A549 (cell line): Measurements from ENCODE around the gene LIPE. TPM values are rescaled to one million over a fixed set of nuclear protein-coding genes. Genes with fewer than 3 reads are reported as not detected.

Experiments
- ATAC-seq, 2 experiments: fragments of 200-7000 bp in 1 of 2; fragments of >200 bp in 1 of 2; cut with Nextera tagmentation in 1 of 2; cut with Tn5 transposase in 1 of 2; 3 replicates each; pipeline versions ENCODE4 v1.8.0 to v1.9.1; 2018 to 2020; ENCODE audit warnings: mild to moderate bottlenecking in 1 of 2, moderate library complexity in 1 of 2
- CTCF ChIA-PET: fragments of 300-600 bp; sonication (Branson Sonifier 250); formaldehyde crosslinking; extraction: SDS; loops from one replicate; lab custom pipeline; 2021; ENCODE audit warnings: antibody characterized with exemption, inconsistent platforms; lab: Yijun Ruan, JAX
- POLR2A ChIA-PET: fragments of 350-600 bp; formaldehyde crosslinking; extraction: SDS; loops from one replicate; lab custom pipeline; 2021; ENCODE audit warnings: antibody characterized with exemption, inconsistent platforms; lab: Yijun Ruan, JAX
- DNase-seq, 2 experiments: peaks; one replicate each; pipeline versions ENCODE4 v3.0.0 to v3.0.0-alpha.2; 2011 to 2016; ENCODE audit warnings: low read depth in 1 of 2, low spot score in 1 of 2
- FAIRE-seq: peaks from 2 replicates; lab custom pipeline; 2011; peaks lifted over from hg19 to GRCh38; lab: Jason Lieb, UNC
- H3K27ac ChIP-seq, 2 experiments: fragments of >200 bp; sonication (Bioruptor Twin); formaldehyde crosslinking; 3 replicates each; pipeline ENCODE4 v1.5.1; 2016 to 2017
- H3K4me1 ChIP-seq: fragments of >200 bp; sonication (Bioruptor Twin); formaldehyde crosslinking; 3 replicates; pipeline ENCODE4 v1.6.1; 2016
- H3K4me2 ChIP-seq: fragments of >200 bp; sonication (Bioruptor Twin); formaldehyde crosslinking; 3 replicates; pipeline ENCODE4 v1.6.1; 2016
- H3K4me3 ChIP-seq: fragments of >200 bp; sonication (Bioruptor Twin); formaldehyde crosslinking; 3 replicates; pipeline ENCODE4 v1.5.1; 2016
- H3K9me3 ChIP-seq: fragments of >200 bp; sonication (Bioruptor Twin); formaldehyde crosslinking; 3 replicates; pipeline ENCODE4 v1.6.1; 2016
- CEBPB ChIP-seq, 2 experiments: fragments of >200 bp in 1 of 2; sonication (Bioruptor Twin) in 1 of 2; formaldehyde crosslinking in 1 of 2; IDR thresholded peaks; 2 replicates each; pipeline ENCODE4 v1.6.1; 2012 to 2016
- E2F6 ChIP-seq: IDR thresholded peaks from 2 replicates; pipeline ENCODE4 v1.6.1; 2012; ENCODE audit warnings: low read depth, borderline replicate concordance
- EHF ChIP-seq: fragments of 250-450 bp; sonication (Bioruptor Pico); IDR thresholded peaks from 2 replicates; pipeline ENCODE4 v1.5.0; 2020; ENCODE audit warnings: mild to moderate bottlenecking
- JUN ChIP-seq, 2 experiments: fragments of >200 bp; sonication (Bioruptor Twin); formaldehyde crosslinking; IDR thresholded peaks; 2 replicates in 1 of 2; 3 replicates in 1 of 2; pipeline ENCODE4 v1.6.1; 2016 to 2017
- JUNB ChIP-seq: fragments of >200 bp; sonication (Bioruptor Twin); formaldehyde crosslinking; IDR thresholded peaks from 2 replicates; pipeline ENCODE4 v1.6.1; 2016
- MAZ ChIP-seq: fragments of 150-350 bp; IDR thresholded peaks from 2 replicates; pipeline ENCODE4 v1.6.1; 2014; ENCODE audit warnings: antibody characterized with exemption, low read depth, low read length, borderline replicate concordance
- MYC ChIP-seq: IDR thresholded peaks from 2 replicates; pipeline ENCODE4 v1.6.1; 2012; ENCODE audit warnings: mild to moderate bottlenecking, inconsistent platforms, low read length, improper control_type of control experiment, borderline replicate concordance
- PHF8 ChIP-seq: fragments of 200-600 bp; sonication (generic); IDR thresholded peaks from 2 replicates; pipeline ENCODE4 v1.6.1; 2016; ENCODE audit warnings: low read depth, mild to moderate bottlenecking, antibody characterized with exemption, moderate library complexity, borderline replicate concordance
- POLR2AphosphoS2 ChIP-seq: conservative IDR thresholded peaks from 2 replicates; pipeline ENCODE4 v1.6.1; 2012; ENCODE audit warnings: low read length, improper control_type of control experiment, inconsistent platforms
- REST ChIP-seq: fragments of 200-600 bp; sonication (generic); IDR thresholded peaks from 2 replicates; pipeline ENCODE4 v1.6.1; 2016; ENCODE audit warnings: antibody characterized with exemption, mild to moderate bottlenecking, moderate library complexity
- WGBS: methylation state at CpG from one replicate; pipeline ENCODE4 v1.1.6; 2017; ENCODE audit errors: missing lambda C conversion rate; 5-methylcytosine and 5-hydroxymethylcytosine counted together
- polyA plus RNA-seq, 4 experiments: library from polyadenylated mRNA; depleted of rRNA in 3 of 4; stranded (reverse); fragments of >200 nt; fragmentation: RNase III in 1 of 4; extraction: RNeasy Plus Mini Kit Qiagen cat#74134 plus additional on column Dnase treatment in 1 of 4; gene quantifications; 2 replicates in 3 of 4; 3 replicates in 1 of 4; pipeline ENCODE4 v1.2.3, GENCODE V29; 2011 to 2017
- TF ChIP-seq, protein P1 (sequence below): fragments of 250-450 bp; sonication (Bioruptor Pico); IDR thresholded peaks from 2 replicates; pipeline ENCODE4 v1.5.0; 2021; ENCODE audit warnings: mild to moderate bottlenecking, moderate library complexity, borderline replicate concordance
- TF ChIP-seq, protein P2 (sequence below): fragments of >200 bp; sonication (Bioruptor Twin); formaldehyde crosslinking; IDR thresholded peaks from 3 replicates; pipeline ENCODE4 v1.6.1; 2016

Gene LIPE
- polyA plus RNA-seq, 2 of the 4 experiments (the other 2 are of a cell fraction): 1.6 to 3.2 TPM

DNA sequence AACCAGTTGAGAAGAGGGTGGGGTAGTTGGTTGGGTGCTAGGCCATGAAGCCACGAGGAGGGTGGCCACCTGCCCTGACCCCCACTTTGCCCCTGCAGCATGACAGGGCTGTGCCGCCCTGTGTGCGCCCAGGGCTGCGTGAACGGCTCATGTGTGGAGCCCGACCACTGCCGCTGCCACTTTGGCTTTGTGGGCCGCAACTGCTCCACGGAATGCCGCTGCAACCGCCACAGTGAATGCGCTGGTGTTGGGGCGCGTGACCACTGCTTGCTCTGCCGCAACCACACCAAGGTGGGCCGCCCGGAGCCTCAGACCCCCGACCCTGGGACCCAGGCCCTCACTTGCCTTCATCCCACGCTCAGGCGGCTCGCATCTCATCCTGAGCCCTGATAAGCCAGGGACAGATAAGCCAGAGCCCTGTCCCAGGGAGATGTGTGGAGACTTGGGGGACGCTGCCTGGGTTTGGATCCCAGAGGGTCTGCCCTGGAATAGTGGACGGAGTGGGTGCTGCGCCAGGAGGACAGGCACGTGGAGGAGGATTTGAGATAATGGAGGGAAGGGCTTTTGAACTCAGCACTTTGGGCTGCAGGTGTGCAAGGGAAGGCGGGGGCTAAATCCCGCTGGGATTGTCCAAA is 57.6 kb downstream of the LIPE start:
- no peaks in the 10 kb centered on the region for H3K4me1 ChIP-seq
- ChIA-PET CTCF (interaction anchor here (0.6 to 1.6 kb wide), 5 partner anchors 27 to 254 kb away, joined by 3 to 5 read pairs (median 3); no protein-coding TSS in a partner anchor), POLR2A (no interaction called here)
- no peak overlapping the region for H3K27ac ChIP-seq
- H3K4me3 ChIP-seq: no peak overlapping the region
- FAIRE-seq (no peak), ATAC-seq (no peak; a peak in 1 of 6 replicates), DNase-seq (no peak)
- 90% methylated on average over 27 of the region's 27 CpGs for whole genome bisulfite sequencing
- no peak for TF ChIP-seq JUNB
- TF ChIP-seq PHF8: no peak
- TF ChIP-seq POLR2AphosphoS2: no peak
- H3K9me3 ChIP-seq: 0 out of 3 replicates have a peak, but pooled peaks cover 3% of the 10 kb centered on the region
- no peak overlapping the region for H3K4me2 ChIP-seq

- CTCF ChIA-PET: interaction anchor here (1.2 to 1.7 kb wide), 5 partner anchors 9 to 662 kb away, joined by 3 to 6 read pairs (median 5); no protein-coding TSS in a partner anchor
- 90% methylated on average over 15 of the region's 15 CpGs for WGBS
- TF ChIP-seq CEBPB (IDR thresholded peaks at IDR 0.05): no peak
- TF ChIP-seq, protein P1, sequence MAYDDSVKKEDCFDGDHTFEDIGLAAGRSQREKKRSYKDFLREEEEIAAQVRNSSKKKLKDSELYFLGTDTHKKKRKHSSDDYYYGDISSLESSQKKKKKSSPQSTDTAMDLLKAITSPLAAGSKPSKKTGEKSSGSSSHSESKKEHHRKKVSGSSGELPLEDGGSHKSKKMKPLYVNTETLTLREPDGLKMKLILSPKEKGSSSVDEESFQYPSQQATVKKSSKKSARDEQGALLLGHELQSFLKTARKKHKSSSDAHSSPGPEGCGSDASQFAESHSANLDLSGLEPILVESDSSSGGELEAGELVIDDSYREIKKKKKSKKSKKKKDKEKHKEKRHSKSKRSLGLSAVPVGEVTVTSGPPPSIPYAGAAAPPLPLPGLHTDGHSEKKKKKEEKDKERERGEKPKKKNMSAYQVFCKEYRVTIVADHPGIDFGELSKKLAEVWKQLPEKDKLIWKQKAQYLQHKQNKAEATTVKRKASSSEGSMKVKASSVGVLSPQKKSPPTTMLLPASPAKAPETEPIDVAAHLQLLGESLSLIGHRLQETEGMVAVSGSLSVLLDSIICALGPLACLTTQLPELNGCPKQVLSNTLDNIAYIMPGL (CRISPR knock-in tag): no peak
- TF ChIP-seq EHF (CRISPR knock-in tag): no peak
- TF ChIP-seq JUN (IDR thresholded peaks at IDR 0.05): no peak
- no peak for TF ChIP-seq REST
- no peak for TF ChIP-seq E2F6
- no peak for TF ChIP-seq MAZ
- TF ChIP-seq, all 56 proteins: peak for 0
- Histone ChIP-seq H3K4me2 (no peak overlapping the region), H3K4me1 (no peaks in the 10 kb centered on the region), H3K27ac (no peak overlapping the region), H3K4me3 (no peak overlapping the region), H3K9me3 (peaks cover 10% of the 10 kb centered on the region)
- POLR2A ChIA-PET: no interaction called here
- FAIRE-seq (no peak), DNase-seq (no peak), ATAC-seq (no peak)
Measured at GRCh38 chr19:42368765-42369164, 58.4 kb downstream of the LIPE start.

- no peak for TF ChIP-seq MYC
- TF ChIP-seq JUN (IDR thresholded peaks at IDR 0.05): 0 out of 5 replicates have a peak, but pooled peaks of 1 of the 2 experiments have one; percentile 24
- TF ChIP-seq, protein P2, sequence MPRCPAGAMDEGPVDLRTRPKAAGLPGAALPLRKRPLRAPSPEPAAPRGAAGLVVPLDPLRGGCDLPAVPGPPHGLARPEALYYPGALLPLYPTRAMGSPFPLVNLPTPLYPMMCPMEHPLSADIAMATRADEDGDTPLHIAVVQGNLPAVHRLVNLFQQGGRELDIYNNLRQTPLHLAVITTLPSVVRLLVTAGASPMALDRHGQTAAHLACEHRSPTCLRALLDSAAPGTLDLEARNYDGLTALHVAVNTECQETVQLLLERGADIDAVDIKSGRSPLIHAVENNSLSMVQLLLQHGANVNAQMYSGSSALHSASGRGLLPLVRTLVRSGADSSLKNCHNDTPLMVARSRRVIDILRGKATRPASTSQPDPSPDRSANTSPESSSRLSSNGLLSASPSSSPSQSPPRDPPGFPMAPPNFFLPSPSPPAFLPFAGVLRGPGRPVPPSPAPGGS: no peak
- POLR2A ChIA-PET: no interaction called here
- ATAC-seq (no peak), FAIRE-seq (no peak), DNase-seq (no peak)
- Histone ChIP-seq H3K4me1 (no peaks in the 10 kb centered on the region), H3K4me3 (no peak overlapping the region), H3K9me3 (peaks cover 12% of the 10 kb centered on the region), H3K27ac (no peak overlapping the region), H3K4me2 (no peak overlapping the region)
- CTCF ChIA-PET: interaction anchor here (1.2 to 1.7 kb wide), 5 partner anchors 10 to 662 kb away, joined by 3 to 6 read pairs (median 5); no protein-coding TSS in a partner anchor
- 92% methylated on average over 11 of the region's 11 CpGs for WGBS
Measured at GRCh38 chr19:42368360-42368759, 58.8 kb downstream of the LIPE start.
